Superior temporal gyrus (tissue), 1 donor: ENCODE measurements around the gene TMPRSS12.
A peak's percentile ranks its signal among the peaks of the same experiment; 100 is the strongest.
"Not testable (repeated sequence)": the region's sequence is repeated elsewhere in the genome, so short reads cannot be mapped to it uniquely, and the experiment has no call there.

ENCODE experiments used
- DNase-seq: peaks from one replicate; pipeline ENCODE4 v3.0.0-alpha.2; 2016; ENCODE audit errors: extremely low spot score

The TMPRSS12 gene

GRCh38 chr12:50842637-50843493 lies at the start of gene TMPRSS12:
TMPRSS12 (plus strand) TSS chr12:50842926; CDS start chr12:50842965, 39 bp downstream.
- no peak for DNase-seq

- DNase-seq, result no peak
These were observed 42.8 kb upstream of the TMPRSS12 start for GRCh38 chr12:50799908-50800307.

GRCh38 chr12:50803230-50803875 lies 39.4 kb upstream of the TMPRSS12 start:
- no peak for DNase-seq

GRCh38 chr12:50806176-50806575 lies 36.5 kb upstream of the TMPRSS12 start:
- DNase-seq, result no peak

GRCh38 chr12:50809131-50809530 lies 33.6 kb upstream of the TMPRSS12 start:
- DNase-seq, result not testable (repeated sequence)

GRCh38 chr12:50814921-50815320 lies 27.8 kb upstream of the TMPRSS12 start:
- DNase-seq, result not testable (repeated sequence)

GRCh38 chr12:50820177-50820576 lies 22.5 kb upstream of the TMPRSS12 start:
- DNase-seq, result no peak

- no peak for DNase-seq
These were observed 20.6 kb upstream of the TMPRSS12 start for GRCh38 chr12:50822082-50822481.

- not testable (repeated sequence) for DNase-seq
These were observed 19.0 kb upstream of the TMPRSS12 start for GRCh38 chr12:50823724-50824123.

- DNase-seq, result no peak
These were observed 17.8 kb upstream of the TMPRSS12 start for GRCh38 chr12:50824914-50825313.

- peak; percentile 91 for DNase-seq
These were observed 17.3 kb upstream of the TMPRSS12 start for GRCh38 chr12:50825372-50825838.

GRCh38 chr12:50828121-50828520 lies 14.6 kb upstream of the TMPRSS12 start:
- DNase-seq, result no peak

GRCh38 chr12:50828886-50829285 lies 13.8 kb upstream of the TMPRSS12 start:
- no peak for DNase-seq

GRCh38 chr12:50833801-50834200 lies 8.9 kb upstream of the TMPRSS12 start:
- not testable (repeated sequence) for DNase-seq

- DNase-seq, result no peak
These were observed 3.7 kb upstream of the TMPRSS12 start for GRCh38 chr12:50839042-50839441.

- no peak for DNase-seq
These were observed 1.8 kb upstream of the TMPRSS12 start for GRCh38 chr12:50840809-50841487.

GRCh38 chr12:50841716-50842531 lies 802 bp upstream of the TMPRSS12 start:
- no peak for DNase-seq

GRCh38 chr12:50845021-50845647 lies 2.4 kb downstream of the TMPRSS12 start:
- DNase-seq, result no peak

GRCh38 chr12:50848963-50849362 lies 6.2 kb downstream of the TMPRSS12 start:
- no peak for DNase-seq

- DNase-seq, result not testable (repeated sequence)
These were observed 12.5 kb downstream of the TMPRSS12 start for GRCh38 chr12:50855218-50855617.

- DNase-seq, result not testable (repeated sequence)
These were observed 13.0 kb downstream of the TMPRSS12 start for GRCh38 chr12:50855679-50856078.
